ENCODE measurements around the gene STARD5. TPM values are rescaled to one million over a fixed set of nuclear protein-coding genes. Genes with fewer than 3 reads are reported as not detected.

STARD5 gene
- total and polyA plus RNA-seq, 4 donors = 1.1 to 47.0 (median 35.7) TPM

DNA sequence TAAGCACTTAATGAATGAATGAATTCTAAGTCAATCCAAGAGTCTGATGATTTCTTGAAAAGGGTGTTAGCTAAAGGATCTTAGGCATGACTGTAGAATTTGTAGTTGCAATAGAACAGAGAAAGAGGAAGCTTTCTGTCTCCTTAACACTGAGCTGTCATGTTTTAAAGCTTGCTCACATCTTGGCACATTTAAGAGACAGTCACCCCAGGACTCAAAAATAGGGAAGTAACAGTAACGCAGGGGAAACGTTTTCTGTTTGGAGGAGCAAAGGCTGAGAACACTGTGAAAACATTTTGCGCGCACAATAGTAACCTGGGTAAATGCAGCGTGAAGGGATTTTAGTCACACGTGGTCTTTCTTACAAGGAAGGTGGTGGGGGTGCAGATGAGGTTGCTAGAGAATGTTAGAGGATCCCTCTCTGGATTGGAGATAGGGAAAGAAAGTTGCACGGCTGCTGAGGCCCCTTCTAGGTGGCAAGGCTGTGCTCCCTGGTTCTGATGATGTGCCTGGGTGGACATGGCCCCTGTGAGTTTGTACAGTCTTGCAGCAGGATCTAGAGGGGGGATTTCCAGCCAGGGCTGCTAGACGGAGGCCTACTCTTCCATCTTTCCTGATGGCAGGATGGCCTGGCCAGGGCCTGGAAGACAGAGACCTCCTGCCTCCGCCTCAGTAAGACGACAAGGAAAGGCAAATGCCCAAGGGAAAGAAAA is 12.0 kb downstream of the STARD5 start:
- H3K4me3 ChIP-seq (ENCODE audit: low read depth in 1 of 3, low read length in 3 of 3) = no peak overlapping the region
- H3K4me1 ChIP-seq (ENCODE audit: control insufficient read depth in 4 of 4, insufficient read depth in 4 of 4, low read length in 3 of 4) = no peaks in the 10 kb centered on the region
- peak overlapping the region in 1 of 2 donors; percentile 7 for H3K27ac ChIP-seq (ENCODE audit: low read depth in 1 of 2, low read length in 2 of 2)
- H3K9ac ChIP-seq (ENCODE audit: low read depth in 1 of 2, low read length in 2 of 2) = no peak overlapping the region
- no peak for TF ChIP-seq JUND (IDR thresholded peaks at IDR 0.05)
- no peak for TF ChIP-seq SP1 (IDR thresholded peaks at IDR 0.05)
- TF ChIP-seq, protein P1, sequence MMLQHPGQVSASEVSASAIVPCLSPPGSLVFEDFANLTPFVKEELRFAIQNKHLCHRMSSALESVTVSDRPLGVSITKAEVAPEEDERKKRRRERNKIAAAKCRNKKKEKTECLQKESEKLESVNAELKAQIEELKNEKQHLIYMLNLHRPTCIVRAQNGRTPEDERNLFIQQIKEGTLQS (IDR thresholded peaks at IDR 0.05) = no peak
- peak in 1 of 2 donors; percentile 10 for TF ChIP-seq RAD21 (IDR thresholded peaks at IDR 0.05)
- no peaks in the 10 kb centered on the region for H3K9me3 ChIP-seq (ENCODE audit: control insufficient read depth in 4 of 4, low read length in 3 of 4)
- H3K27me3 ChIP-seq (ENCODE audit: control insufficient read depth in 4 of 4, insufficient read depth in 4 of 4, low read length in 3 of 4) = no peaks in the 10 kb centered on the region
- 84% methylated on average over 10 of the region's 10 CpGs for WGBS
- DNase-seq (ENCODE audit: low spot score) = no peak
- peaks cover 10 to 63% (median 45%) of the 10 kb centered on the region in 4 donors for H3K36me3 ChIP-seq (ENCODE audit: control insufficient read depth in 4 of 4, insufficient read depth in 3 of 4, low read depth in 1 of 4, low read length in 3 of 4)

DNA sequence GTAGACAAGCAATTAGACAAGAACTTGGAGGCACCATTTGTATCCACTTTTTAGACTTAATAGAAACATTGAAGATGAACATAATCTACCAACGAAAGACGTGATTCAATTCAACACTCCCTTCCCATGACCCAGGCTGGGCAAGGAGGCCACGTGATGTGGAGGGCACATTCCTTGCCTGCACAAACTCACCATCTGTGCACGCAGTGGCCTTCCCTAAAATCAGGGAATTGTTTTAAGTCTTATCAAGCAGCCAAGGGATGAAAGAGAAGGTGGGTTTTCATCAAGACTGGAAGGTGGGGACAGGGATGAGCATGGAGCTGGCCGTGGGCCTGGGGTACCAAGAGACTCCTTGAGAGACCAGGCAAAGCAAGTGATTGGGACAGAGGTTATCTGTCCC is 13.5 kb downstream of the STARD5 start:
- no peaks in the 10 kb centered on the region for H3K9me3 ChIP-seq (ENCODE audit: control insufficient read depth in 4 of 4, low read length in 3 of 4)
- TF ChIP-seq NR2F2 (IDR thresholded peaks at IDR 0.05) (no peak), EGR1 (IDR thresholded peaks at IDR 0.05; ENCODE audit: low read depth in 2 of 2) (no peak), FOXA1 (IDR thresholded peaks at IDR 0.05) (no peak), FOXA2 (IDR thresholded peaks at IDR 0.05) (no peak), YY1 (IDR thresholded peaks at IDR 0.05) (no peak)
- TF ChIP-seq, protein P2, sequence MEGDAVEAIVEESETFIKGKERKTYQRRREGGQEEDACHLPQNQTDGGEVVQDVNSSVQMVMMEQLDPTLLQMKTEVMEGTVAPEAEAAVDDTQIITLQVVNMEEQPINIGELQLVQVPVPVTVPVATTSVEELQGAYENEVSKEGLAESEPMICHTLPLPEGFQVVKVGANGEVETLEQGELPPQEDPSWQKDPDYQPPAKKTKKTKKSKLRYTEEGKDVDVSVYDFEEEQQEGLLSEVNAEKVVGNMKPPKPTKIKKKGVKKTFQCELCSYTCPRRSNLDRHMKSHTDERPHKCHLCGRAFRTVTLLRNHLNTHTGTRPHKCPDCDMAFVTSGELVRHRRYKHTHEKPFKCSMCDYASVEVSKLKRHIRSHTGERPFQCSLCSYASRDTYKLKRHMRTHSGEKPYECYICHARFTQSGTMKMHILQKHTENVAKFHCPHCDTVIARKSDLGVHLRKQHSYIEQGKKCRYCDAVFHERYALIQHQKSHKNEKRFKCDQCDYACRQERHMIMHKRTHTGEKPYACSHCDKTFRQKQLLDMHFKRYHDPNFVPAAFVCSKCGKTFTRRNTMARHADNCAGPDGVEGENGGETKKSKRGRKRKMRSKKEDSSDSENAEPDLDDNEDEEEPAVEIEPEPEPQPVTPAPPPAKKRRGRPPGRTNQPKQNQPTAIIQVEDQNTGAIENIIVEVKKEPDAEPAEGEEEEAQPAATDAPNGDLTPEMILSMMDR (IDR thresholded peaks at IDR 0.05; ENCODE audit: low read depth, low read length, missing input control) = no peak
- TF ChIP-seq, protein P3, sequence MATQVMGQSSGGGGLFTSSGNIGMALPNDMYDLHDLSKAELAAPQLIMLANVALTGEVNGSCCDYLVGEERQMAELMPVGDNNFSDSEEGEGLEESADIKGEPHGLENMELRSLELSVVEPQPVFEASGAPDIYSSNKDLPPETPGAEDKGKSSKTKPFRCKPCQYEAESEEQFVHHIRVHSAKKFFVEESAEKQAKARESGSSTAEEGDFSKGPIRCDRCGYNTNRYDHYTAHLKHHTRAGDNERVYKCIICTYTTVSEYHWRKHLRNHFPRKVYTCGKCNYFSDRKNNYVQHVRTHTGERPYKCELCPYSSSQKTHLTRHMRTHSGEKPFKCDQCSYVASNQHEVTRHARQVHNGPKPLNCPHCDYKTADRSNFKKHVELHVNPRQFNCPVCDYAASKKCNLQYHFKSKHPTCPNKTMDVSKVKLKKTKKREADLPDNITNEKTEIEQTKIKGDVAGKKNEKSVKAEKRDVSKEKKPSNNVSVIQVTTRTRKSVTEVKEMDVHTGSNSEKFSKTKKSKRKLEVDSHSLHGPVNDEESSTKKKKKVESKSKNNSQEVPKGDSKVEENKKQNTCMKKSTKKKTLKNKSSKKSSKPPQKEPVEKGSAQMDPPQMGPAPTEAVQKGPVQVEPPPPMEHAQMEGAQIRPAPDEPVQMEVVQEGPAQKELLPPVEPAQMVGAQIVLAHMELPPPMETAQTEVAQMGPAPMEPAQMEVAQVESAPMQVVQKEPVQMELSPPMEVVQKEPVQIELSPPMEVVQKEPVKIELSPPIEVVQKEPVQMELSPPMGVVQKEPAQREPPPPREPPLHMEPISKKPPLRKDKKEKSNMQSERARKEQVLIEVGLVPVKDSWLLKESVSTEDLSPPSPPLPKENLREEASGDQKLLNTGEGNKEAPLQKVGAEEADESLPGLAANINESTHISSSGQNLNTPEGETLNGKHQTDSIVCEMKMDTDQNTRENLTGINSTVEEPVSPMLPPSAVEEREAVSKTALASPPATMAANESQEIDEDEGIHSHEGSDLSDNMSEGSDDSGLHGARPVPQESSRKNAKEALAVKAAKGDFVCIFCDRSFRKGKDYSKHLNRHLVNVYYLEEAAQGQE (IDR thresholded peaks at IDR 0.05) = no peak
- TF ChIP-seq, protein P4, sequence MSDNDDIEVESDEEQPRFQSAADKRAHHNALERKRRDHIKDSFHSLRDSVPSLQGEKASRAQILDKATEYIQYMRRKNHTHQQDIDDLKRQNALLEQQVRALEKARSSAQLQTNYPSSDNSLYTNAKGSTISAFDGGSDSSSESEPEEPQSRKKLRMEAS (IDR thresholded peaks at IDR 0.05) = no peak
- TF ChIP-seq, protein P5, sequence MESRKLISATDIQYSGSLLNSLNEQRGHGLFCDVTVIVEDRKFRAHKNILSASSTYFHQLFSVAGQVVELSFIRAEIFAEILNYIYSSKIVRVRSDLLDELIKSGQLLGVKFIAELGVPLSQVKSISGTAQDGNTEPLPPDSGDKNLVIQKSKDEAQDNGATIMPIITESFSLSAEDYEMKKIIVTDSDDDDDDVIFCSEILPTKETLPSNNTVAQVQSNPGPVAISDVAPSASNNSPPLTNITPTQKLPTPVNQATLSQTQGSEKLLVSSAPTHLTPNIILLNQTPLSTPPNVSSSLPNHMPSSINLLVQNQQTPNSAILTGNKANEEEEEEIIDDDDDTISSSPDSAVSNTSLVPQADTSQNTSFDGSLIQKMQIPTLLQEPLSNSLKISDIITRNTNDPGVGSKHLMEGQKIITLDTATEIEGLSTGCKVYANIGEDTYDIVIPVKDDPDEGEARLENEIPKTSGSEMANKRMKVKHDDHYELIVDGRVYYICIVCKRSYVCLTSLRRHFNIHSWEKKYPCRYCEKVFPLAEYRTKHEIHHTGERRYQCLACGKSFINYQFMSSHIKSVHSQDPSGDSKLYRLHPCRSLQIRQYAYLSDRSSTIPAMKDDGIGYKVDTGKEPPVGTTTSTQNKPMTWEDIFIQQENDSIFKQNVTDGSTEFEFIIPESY (IDR thresholded peaks at IDR 0.05) = no peak
- no peak overlapping the region for H3K4me3 ChIP-seq (ENCODE audit: low read depth in 1 of 3, low read length in 3 of 3)
- H3K27ac ChIP-seq (ENCODE audit: low read depth in 1 of 2, low read length in 2 of 2) = no peak overlapping the region
- no peaks in the 10 kb centered on the region for H3K27me3 ChIP-seq (ENCODE audit: control insufficient read depth in 4 of 4, insufficient read depth in 4 of 4, low read length in 3 of 4)
- no peak overlapping the region for H3K9ac ChIP-seq (ENCODE audit: low read depth in 1 of 2, low read length in 2 of 2)
- H3K36me3 ChIP-seq (ENCODE audit: control insufficient read depth in 4 of 4, insufficient read depth in 3 of 4, low read depth in 1 of 4, low read length in 3 of 4) = peaks cover 10 to 65% (median 44%) of the 10 kb centered on the region in 4 donors
- no peaks in the 10 kb centered on the region for H3K4me1 ChIP-seq (ENCODE audit: control insufficient read depth in 4 of 4, insufficient read depth in 4 of 4, low read length in 3 of 4)
- WGBS = 95% methylated on average over 5 of the region's 5 CpGs
- DNase-seq (ENCODE audit: low spot score) = no peak
